ENCODE results near the gene SMG6.

Gene SMG6

GRCh38 chr17:2197271-2197670 is 106.3 kb downstream of the SMG6 start:
- no peak for DNase-seq

GRCh38 chr17:2195729-2196128 is 107.9 kb downstream of the SMG6 start:
- no peak for DNase-seq

DNA sequence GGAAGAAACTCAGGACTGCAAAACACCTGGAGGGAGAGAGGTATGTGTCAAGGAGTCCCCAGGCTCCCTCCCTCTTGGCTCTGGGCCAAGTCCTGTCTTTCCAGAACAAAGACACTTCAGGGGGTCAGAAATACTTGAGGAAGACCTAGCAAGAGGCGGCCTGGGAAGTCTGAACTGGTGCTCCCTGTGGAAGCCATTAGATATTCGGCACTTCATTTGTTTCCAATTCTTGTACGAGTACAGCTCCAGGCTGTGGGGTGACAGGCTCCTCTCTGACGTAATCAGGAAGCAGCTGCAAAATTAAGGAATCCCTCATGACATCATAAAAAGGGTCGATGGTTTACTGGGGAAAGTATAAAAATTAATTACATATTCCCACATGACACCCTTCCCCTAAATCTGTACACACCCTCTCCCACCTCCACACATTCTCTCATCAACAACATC is 108.7 kb downstream of the SMG6 start:
- no peak for DNase-seq

DNA sequence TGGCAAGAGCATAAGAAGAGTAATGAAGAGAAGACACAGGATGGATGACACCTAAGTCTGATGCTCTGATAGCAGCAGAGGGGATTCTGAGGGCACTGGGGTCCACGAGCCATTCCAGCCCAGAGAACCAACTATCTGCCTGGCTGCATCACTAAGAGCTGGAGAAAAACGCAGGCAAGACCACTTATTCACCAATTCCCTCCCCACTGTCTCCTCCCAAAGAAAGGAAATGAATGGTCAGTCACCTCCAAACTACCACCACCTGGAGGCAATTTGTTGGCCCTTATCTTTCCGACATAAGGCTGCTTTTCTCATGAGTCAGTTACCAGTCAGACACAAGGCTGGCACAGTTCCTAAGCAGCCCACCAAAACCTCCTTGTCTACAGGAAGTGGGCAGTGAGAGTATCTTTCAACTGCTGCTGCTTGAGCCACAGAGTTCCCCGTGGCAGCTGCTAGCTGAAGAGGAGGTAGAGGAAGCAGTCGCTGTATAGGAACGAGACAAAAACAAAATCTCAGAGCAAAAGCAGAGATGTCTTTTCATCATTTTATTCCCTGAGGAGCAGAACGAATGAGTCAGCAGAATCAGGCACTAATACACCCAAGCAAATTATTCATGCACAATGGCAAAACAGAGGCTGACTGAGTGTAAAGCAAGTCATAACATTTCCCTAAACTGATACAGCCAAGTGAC is 111.1 kb downstream of the SMG6 start:
- peak; percentile 17 for DNase-seq

- no peak for DNase-seq
Measured at GRCh38 chr17:2191785-2192184, 111.8 kb downstream of the SMG6 start.

- DNase-seq = no peak
Measured at GRCh38 chr17:2191227-2191626, 112.4 kb downstream of the SMG6 start.

- DNase-seq = no peak
Measured at GRCh38 chr17:2190014-2190413, 113.6 kb downstream of the SMG6 start.

- DNase-seq = no peak
Measured at GRCh38 chr17:2188971-2189630, 114.5 kb downstream of the SMG6 start.

- DNase-seq = no peak
Measured at GRCh38 chr17:2187758-2188157, 115.8 kb downstream of the SMG6 start.

DNA sequence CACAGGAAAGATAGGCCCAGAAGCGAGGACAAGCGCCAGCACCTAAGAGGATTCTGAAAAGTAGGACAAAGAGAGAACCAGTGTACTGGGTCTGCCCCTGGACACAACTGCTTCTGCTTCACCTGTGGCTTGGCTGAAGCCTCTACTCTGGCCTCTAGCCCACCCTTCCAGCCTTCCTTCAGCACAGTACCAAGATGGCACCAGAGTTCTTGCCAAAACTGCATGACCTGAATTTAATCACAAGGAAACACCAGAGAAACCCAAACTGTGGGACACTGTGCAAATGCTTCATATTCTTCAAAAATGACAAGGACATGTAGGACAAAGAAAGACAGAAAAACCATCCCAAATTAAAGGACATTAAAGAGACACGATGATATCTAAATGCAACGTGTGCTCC is 116.6 kb downstream of the SMG6 start:
- DNase-seq = no peak

GRCh38 chr17:2184993-2185931 is 118.3 kb downstream of the SMG6 start:
- no peak for DNase-seq

DNA sequence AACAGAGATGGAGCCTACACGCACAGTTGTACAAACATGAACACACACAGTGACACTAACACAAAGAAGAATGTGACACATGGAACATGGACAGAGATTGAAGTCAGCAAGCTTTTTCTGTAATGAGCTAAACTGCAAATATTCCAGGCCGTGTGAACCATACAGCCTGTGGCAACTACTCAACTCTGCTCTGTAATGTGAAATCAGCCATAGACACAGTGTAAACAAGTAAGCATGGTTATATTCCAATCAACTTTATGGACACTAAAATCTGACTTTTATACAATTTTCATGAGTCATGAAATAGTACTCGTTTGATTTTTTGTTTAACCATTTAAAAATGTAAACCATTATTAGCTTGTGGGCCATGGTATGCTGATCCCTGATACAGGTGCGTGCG is 120.2 kb downstream of the SMG6 start:
- no peak for DNase-seq

GRCh38 chr17:2181897-2182448 is 121.6 kb downstream of the SMG6 start:
- no peak for DNase-seq

GRCh38 chr17:2181206-2181896 is 122.2 kb downstream of the SMG6 start:
- no peak for DNase-seq

- DNase-seq = no peak
Measured at GRCh38 chr17:2180768-2181167, 122.8 kb downstream of the SMG6 start.

DNA sequence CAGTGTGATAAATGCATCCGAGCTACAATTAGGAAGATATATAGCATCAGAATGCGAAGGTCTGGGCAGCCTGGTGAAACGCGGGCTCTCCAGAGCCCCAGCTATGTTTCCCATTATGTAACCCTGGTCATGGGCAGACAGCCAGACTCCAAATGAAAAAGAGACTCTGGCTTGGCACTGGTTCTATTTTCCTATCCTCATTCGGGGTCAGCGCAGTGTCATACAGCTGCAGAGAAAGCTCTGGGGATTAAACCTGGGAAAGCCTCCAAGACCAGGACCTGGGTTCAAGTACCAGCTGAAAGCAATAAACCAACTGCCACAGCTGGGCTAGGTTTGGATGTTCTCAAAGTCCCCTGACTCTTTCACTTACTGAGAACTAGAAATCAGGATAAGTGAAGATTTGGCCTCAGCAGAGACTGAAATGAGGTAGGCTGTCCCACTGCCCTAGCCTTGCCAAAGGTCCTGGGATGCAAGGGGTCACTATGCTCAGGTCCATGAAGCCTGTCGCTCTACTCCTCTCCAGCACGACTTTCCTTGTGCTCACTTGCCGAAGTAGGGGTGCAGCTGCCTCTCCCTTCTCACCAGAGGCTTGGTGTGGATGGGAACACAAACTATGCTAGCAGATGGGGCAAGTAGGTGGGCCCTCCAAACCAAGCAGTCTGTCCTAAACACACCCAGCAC is 123.8 kb downstream of the SMG6 start:
- DNase-seq = no peak

DNA sequence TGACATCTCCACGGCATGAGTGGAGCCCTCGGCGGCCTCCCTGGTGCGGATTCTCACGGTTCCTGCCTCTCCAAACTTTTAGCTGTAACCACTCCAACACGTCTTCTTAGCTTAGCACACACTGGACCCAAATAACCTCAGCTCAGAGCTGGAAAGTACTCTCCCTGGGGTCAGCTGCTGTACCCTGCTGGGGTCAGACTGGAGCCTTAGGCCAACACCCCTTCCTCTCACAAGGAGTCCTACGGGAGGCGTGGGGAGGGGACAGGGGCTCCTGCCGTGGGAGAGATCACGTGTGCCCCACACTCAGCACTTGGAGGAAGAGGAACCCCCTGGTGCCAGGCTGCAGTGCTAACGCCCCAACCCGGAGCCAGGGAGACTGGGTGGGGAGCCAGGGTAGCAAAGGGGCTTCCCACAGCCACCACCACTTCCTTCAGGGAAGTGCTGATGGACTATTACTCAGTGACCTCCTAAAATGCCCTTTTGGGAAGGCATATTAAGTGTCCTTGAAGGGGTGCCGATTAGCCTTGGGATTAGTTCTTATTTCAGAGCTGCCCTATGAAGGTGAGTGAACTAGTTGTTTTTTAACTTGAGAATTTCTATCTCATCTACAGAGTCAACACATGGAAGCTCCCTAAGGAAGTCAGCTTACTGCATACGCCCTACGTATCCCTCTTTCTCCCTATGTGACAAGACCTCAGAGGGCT is 124.6 kb downstream of the SMG6 start:
- DNase-seq = no peak

DNA sequence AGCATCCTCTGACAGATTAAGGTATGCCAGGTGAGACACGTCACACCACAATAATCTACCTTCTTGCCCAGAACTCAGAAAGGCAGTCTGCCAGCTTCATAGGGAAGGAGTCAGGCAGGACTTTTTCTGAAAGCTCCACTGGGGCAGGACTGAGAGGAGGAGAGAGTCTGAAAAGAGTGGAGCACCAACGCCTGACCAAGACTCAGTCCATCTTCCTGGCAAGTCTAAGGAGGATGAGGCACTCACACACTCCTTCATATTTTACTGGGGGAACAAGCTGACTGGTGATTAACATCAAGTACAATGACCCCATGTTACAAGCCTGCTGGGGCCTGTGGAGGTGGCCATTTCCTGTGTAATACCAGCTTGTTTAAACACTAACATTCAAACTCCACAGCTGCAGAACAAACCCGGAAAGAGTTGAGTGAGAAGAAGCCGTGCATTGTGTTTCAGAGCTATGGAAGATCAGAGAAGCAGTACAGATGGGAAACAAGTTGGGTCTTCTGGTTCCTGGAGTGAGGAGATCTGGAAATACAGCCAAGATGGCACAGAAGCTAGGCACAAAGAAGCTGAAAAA is 126.3 kb downstream of the SMG6 start:
- no peak for DNase-seq

GRCh38 chr17:2176499-2177169 is 127.0 kb downstream of the SMG6 start:
- no peak for DNase-seq

DNA sequence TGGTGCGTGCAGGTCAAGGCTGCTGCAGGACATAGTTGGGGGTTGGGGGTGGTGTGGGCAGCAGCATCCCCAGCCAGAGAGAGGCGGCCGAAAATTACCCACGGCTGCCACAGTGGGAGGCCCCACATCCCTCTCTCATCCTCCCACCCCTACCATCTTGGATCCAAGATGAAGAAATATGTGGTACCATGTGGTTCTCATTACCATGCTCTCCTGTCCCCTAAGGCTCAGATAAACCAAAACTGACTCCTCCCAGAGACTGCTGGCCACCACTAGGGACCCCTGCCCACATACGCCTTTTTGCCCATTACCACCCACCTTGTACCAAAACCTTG is 128.3 kb downstream of the SMG6 start:
- no peak for DNase-seq
